IPS DF 6.9 (cell line): Measurements from ENCODE around the gene TNFSF15.

ENCODE experiments used
- DNase-seq: peaks from one replicate; pipeline ENCODE4 v3.0.0-alpha.2; 2013; ENCODE audit warnings: low read depth, low spot score
- H3K27ac ChIP-seq: one replicate; pipeline ENCODE4 v1.5.1; 2013; ENCODE audit warnings: low read length, control low read depth
- H3K27me3 ChIP-seq: 2 replicates; pipeline ENCODE4 v1.6.1; 2013; ENCODE audit warnings: mild to moderate bottlenecking, low read length; ENCODE audit not compliant: control insufficient read depth, insufficient read depth
- H3K36me3 ChIP-seq: 2 replicates; pipeline ENCODE4 v1.6.1; 2013; ENCODE audit warnings: low read length; ENCODE audit not compliant: control insufficient read depth, insufficient read depth
- H3K4me1 ChIP-seq: 2 replicates; pipeline ENCODE4 v1.6.1; 2013; ENCODE audit warnings: low read length; ENCODE audit not compliant: control insufficient read depth, insufficient read depth
- H3K4me3 ChIP-seq: 2 replicates; pipeline ENCODE4 v1.5.1; 2013; ENCODE audit warnings: mild to moderate bottlenecking, low read length
- H3K9me3 ChIP-seq: 2 replicates; pipeline ENCODE4 v1.6.1; 2013; ENCODE audit warnings: low read length, inconsistent platforms; ENCODE audit not compliant: control insufficient read depth, insufficient read depth
- WGBS: extraction: QIAGEN DNeasy Blood & Tissue Kit; methylation state at CpG from one replicate; pipeline ENCODE4 v1.1.7; 2013; ENCODE audit warnings: mixed read lengths, missing lambda C conversion rate; ENCODE audit not compliant: insufficient read length, insufficient coverage; 5-methylcytosine and 5-hydroxymethylcytosine counted together

TNFSF15 gene

DNA sequence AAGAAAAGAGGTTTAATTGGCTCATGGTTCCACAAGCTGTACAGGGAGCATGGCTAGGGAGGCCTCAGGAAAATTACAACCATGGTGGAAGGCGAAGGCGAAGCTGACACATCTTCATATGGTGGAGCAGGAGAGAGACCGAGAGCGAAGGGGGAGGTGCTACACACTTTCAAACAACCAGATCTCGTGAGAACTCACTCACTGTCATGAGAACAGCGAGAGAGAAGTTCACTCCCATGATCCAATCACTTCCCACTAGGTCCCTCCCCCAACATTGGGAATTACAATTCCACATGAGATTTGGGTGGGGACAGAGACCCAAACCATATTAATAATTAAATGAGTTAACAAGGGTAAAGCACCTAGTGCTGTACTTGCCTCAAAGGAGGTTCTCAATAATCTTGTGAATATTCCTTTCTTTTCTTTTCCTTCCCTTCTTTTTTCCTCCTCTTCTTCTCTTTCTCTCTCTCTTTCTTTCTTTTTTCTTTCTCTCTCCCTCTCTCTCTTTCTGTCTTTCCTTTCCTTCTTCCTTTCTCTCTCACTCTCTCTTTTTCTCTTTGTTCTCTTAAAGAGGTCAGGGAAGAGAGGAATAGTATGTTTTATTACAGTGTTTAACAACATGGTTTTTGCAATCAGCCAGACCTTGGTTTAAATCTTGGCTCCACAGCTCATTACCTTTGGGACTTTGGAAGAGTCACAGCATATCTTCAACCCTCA, 29.0 kb downstream of the TNFSF15 start:
- H3K9me3 ChIP-seq, result no peaks in the 10 kb centered on the region
- no peak overlapping the region for H3K27ac ChIP-seq
- no peaks in the 10 kb centered on the region for H3K36me3 ChIP-seq
- H3K27me3 ChIP-seq, result no peaks in the 10 kb centered on the region
- no peak for DNase-seq
- H3K4me3 ChIP-seq, result no peak overlapping the region
- no peaks in the 10 kb centered on the region for H3K4me1 ChIP-seq
- WGBS, result no CpG with 5 or more reads among the region's 6 CpGs

DNA sequence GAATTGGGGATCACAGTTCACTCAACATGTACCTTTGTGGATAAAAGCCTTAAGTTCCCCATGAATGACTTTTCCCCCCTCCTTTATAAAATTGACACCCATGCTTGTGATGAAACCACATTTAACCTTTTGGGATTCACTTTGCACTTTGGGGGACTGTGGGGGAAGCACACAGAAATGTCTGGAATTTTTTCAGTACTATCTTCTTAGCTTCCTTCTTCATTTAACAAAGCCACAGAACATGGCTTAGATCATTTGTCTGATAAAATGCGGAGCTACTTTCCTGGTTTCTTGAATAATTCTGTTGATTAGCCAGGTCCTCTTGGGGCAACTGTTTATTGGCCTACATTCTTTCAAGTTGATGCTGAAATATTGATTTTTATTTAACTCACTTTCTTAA, 29.9 kb downstream of the TNFSF15 start:
- H3K36me3 ChIP-seq, result no peaks in the 10 kb centered on the region
- WGBS, result no CpG with 5 or more reads among the region's 1 CpG
- no peaks in the 10 kb centered on the region for H3K27me3 ChIP-seq

GRCh38 chr9:114775121-114775520, 30.7 kb downstream of the TNFSF15 start:
- WGBS, result no CpG with 5 or more reads among the region's 1 CpG
- H3K36me3 ChIP-seq, result no peaks in the 10 kb centered on the region
- no peak overlapping the region for H3K4me3 ChIP-seq

More for the DNA sequence above, 29.9 kb downstream of the TNFSF15 start:
- H3K4me1 ChIP-seq, result no peaks in the 10 kb centered on the region
- H3K27ac ChIP-seq, result no peak overlapping the region
- H3K4me3 ChIP-seq, result no peak overlapping the region
- no peak for DNase-seq
- no peaks in the 10 kb centered on the region for H3K9me3 ChIP-seq

GRCh38 chr9:114774524-114774923, 31.3 kb downstream of the TNFSF15 start:
- H3K27ac ChIP-seq, result no peak overlapping the region

More at GRCh38 chr9:114775121-114775520, 30.7 kb downstream of the TNFSF15 start:
- no peaks in the 10 kb centered on the region for H3K9me3 ChIP-seq
- H3K27me3 ChIP-seq, result no peaks in the 10 kb centered on the region
- no peak for DNase-seq
- no peaks in the 10 kb centered on the region for H3K4me1 ChIP-seq
- H3K27ac ChIP-seq, result no peak overlapping the region

DNA sequence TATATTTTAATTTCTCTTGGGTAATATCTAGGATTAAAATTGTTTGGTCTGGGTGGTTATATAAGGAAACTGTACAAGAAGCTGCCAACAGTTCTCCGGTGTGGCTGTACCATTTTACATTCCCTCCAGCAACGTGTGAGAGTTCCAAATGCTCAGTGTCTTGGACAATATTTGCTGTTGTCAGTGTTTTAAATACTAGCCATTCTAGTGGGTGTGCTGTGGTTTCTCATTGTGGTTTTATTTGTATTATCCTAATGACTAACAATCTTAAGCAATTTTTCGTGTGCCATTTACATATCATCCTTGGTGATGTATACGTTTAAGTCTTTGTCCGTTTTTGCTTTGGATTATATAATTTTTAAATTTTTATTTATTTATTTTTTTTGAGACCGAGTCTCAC, 34.0 kb downstream of the TNFSF15 start:
- no peak overlapping the region for H3K27ac ChIP-seq
- WGBS, result no CpG with 5 or more reads among the region's 6 CpGs
- DNase-seq, result no peak
- H3K27me3 ChIP-seq, result no peaks in the 10 kb centered on the region
- no peak overlapping the region for H3K4me3 ChIP-seq
- no peaks in the 10 kb centered on the region for H3K9me3 ChIP-seq
- H3K36me3 ChIP-seq, result no peaks in the 10 kb centered on the region
- H3K4me1 ChIP-seq, result no peaks in the 10 kb centered on the region

More at GRCh38 chr9:114774524-114774923, 31.3 kb downstream of the TNFSF15 start:
- Histone ChIP-seq H3K36me3 (no peaks in the 10 kb centered on the region), H3K4me1 (no peaks in the 10 kb centered on the region), H3K9me3 (no peaks in the 10 kb centered on the region), H3K4me3 (no peak overlapping the region), H3K27me3 (no peaks in the 10 kb centered on the region)
- no peak for DNase-seq
- no CpG with 5 or more reads among the region's 4 CpGs for WGBS

GRCh38 chr9:114770991-114771390, 34.8 kb downstream of the TNFSF15 start:
- Histone ChIP-seq H3K36me3 (no peaks in the 10 kb centered on the region), H3K27ac (no peak overlapping the region), H3K4me3 (no peak overlapping the region), H3K4me1 (no peaks in the 10 kb centered on the region), H3K27me3 (no peaks in the 10 kb centered on the region), H3K9me3 (no peaks in the 10 kb centered on the region)
- no CpG with 5 or more reads among the region's 3 CpGs for WGBS
- no peak for DNase-seq

DNA sequence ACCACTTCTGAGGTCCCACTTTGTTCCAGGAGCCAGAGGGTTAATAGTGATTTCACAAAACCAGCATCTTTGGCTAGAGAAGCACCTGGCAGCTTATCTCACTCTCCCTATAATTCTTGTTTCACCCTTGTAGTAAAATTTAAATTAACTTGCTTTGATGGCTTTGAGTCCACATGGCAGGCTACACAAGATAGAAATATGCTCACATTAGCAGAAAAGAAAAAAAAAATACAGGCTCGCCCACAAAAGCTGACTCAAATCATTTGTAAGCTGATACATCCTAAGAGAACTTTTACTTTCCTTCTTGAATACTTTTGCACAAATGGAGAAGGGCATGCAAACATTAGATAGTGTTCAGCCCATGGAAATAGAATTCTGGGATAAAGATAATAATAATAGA, 36.2 kb downstream of the TNFSF15 start:
- Histone ChIP-seq H3K4me1 (no peaks in the 10 kb centered on the region), H3K27me3 (no peaks in the 10 kb centered on the region), H3K36me3 (no peaks in the 10 kb centered on the region), H3K4me3 (no peak overlapping the region), H3K27ac (no peak overlapping the region), H3K9me3 (no peaks in the 10 kb centered on the region)
- no CpG with 5 or more reads among the region's 1 CpG for WGBS
- DNase-seq, result no peak

- 100% methylated on average over 1 of the region's 4 CpGs for WGBS
- H3K27me3 ChIP-seq, result no peaks in the 10 kb centered on the region
Observed at GRCh38 chr9:114763220-114763619, 42.6 kb downstream of the TNFSF15 start.

GRCh38 chr9:114761523-114761922, 44.3 kb downstream of the TNFSF15 start:
- H3K9me3 ChIP-seq, result no peaks in the 10 kb centered on the region
- H3K4me3 ChIP-seq, result no peak overlapping the region
- WGBS, result no CpG with 5 or more reads among the region's 2 CpGs
- H3K27me3 ChIP-seq, result no peaks in the 10 kb centered on the region
- H3K36me3 ChIP-seq, result no peaks in the 10 kb centered on the region
- no peaks in the 10 kb centered on the region for H3K4me1 ChIP-seq
- H3K27ac ChIP-seq, result no peak overlapping the region
- DNase-seq, result no peak

More at GRCh38 chr9:114763220-114763619, 42.6 kb downstream of the TNFSF15 start:
- no peak overlapping the region for H3K27ac ChIP-seq
- no peaks in the 10 kb centered on the region for H3K4me1 ChIP-seq
- no peaks in the 10 kb centered on the region for H3K36me3 ChIP-seq
- no peaks in the 10 kb centered on the region for H3K9me3 ChIP-seq
- no peak for DNase-seq
- no peak overlapping the region for H3K4me3 ChIP-seq

- WGBS, result no CpG with 5 or more reads among the region's 7 CpGs
- Histone ChIP-seq H3K9me3 (no peaks in the 10 kb centered on the region), H3K27ac (no peak overlapping the region), H3K27me3 (no peaks in the 10 kb centered on the region), H3K36me3 (no peaks in the 10 kb centered on the region), H3K4me1 (no peaks in the 10 kb centered on the region), H3K4me3 (no peak overlapping the region)
- DNase-seq, result no peak
Observed at GRCh38 chr9:114759512-114760341, 46.1 kb downstream of the TNFSF15 start.
